ENCODE data around the gene FGFBP3.
"Not testable (repeated sequence)": the region's sequence is repeated elsewhere in the genome, so short reads cannot be mapped to it uniquely, and the experiment has no call there.

Gene FGFBP3

DNA sequence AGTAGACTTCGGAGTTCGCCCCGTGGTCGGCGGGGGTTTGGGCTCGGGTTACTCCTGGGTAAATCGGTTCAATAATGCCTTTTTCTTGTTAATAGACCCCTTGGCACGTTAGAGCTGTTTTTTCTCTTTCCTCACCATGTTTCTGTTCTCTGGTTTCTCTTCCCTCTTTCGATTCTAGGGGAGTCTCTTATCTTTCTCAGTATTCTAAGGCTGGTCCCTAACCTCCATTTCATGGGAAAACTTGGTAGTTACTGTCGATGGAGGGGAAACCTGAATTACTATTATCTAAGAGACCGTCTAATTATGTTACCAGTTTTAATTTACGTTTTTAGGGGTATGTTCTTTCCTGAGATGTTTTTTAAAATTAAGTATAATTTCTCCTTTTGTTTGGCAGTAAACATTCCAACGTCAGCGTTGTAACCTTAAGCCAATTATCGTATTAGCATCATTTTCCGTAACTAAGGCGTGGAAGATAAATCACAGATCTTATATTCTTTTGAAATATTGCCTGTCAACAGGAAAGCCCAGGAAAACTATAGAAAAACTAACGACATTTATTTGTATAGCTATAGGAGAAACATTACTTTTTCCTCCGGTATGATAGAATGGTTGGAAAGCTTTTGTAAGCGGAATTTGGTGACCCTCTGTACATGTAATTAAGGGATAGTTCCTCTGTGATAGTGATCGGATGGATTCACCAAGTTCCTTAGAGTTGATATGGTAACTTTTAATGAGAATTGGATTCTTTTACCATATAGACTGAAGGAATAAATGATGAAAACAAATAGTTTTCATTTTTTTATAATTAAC lies 15.1 kb upstream of the FGFBP3 start:
- peak in 1 of 2 experiments; percentile 18 for DNase-seq (ENCODE audit: low read depth in 1 of 2, low spot score in 1 of 2)
- TF ChIP-seq JUND (IDR thresholded peaks at IDR 0.05; ENCODE audit: low read depth), result no peak
- in situ Hi-C loops (cut with HindIII; ENCODE audit: low pct_unique_long_range_greater_than_20kb, low sequenced_read_pairs), result no loop called here

DNA sequence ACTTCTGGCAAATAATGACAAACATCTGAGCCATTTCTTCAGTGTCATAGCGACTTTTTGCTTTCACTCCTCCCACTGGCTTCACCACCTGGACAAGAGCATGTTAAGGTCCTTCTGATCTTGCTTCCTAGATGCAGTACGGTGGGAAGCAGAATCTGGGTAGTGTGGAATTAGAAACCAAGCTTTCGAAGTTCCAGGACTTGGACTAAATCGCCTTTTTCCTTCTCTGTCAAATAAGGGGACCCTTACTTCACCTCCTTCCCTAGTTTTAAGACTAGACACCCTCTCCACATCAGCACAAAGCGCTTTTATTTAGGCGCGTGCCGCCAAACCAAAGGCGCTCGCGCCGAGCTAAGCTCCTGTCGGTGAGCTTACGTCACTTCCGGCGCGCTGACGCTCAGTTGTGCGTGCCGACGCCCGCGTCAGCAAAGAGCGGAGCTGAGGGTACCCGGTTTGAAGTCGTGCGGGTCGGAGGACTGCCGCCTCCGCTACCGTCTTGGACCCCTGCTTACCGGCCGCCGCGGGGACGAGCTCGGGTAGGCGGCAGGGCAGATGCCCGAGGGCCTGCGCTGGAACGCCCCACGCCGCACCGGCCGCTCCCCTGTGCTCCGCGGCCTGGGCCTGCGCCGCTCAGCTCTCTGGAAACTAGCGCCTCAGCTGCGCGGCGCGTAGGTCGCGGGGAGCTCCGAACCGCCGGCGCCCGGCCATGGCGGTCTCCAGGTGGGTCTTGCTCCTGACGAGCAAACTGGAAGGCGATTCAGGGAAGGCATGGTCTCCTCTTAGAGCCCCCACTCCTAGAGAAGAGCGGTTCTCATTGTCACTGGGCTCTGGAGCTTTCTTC lies 14.3 kb upstream of the FGFBP3 start, which contains the start of gene BTAF1:
Gene BTAF1 (plus strand): TSS at position 400 of the 841 bp plus-strand sequence. CDS start 307 bp downstream, at position 707.
- in situ Hi-C loops (cut with HindIII; ENCODE audit: low pct_unique_long_range_greater_than_20kb, low sequenced_read_pairs), result no loop called here
- peak; percentile 92 to 96 for DNase-seq (ENCODE audit: low read depth in 1 of 2, low spot score in 1 of 2)
- 0 out of 2 replicates have a peak, but pooled peaks have one; percentile 36 for TF ChIP-seq JUND (IDR thresholded peaks at IDR 0.05; ENCODE audit: low read depth)

DNA sequence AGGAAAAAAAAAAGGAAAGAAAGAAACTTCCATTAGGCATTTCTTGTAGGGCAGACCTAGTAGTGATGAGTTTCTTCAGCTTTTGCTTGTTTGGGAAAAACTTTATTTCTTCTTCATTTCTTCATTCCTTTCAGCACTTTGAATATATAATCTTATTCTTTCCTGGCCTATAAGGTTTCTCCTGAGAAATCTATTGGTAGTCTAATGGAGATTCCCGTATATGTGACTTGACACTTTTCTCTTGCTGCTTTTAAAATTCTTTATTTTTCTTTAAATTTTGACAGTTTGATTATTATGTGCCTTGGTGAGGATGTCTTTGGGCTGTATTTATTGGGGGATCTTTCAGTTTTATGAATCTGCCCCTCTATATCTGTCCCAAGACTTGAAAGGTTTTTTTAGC lies 10.4 kb upstream of the FGFBP3 start:
- TF ChIP-seq JUND (IDR thresholded peaks at IDR 0.05; ENCODE audit: low read depth), result no peak
- in situ Hi-C loops (cut with HindIII; ENCODE audit: low pct_unique_long_range_greater_than_20kb, low sequenced_read_pairs), result no loop called here
- no peak for DNase-seq (ENCODE audit: low read depth in 1 of 2, low spot score in 1 of 2)

DNA sequence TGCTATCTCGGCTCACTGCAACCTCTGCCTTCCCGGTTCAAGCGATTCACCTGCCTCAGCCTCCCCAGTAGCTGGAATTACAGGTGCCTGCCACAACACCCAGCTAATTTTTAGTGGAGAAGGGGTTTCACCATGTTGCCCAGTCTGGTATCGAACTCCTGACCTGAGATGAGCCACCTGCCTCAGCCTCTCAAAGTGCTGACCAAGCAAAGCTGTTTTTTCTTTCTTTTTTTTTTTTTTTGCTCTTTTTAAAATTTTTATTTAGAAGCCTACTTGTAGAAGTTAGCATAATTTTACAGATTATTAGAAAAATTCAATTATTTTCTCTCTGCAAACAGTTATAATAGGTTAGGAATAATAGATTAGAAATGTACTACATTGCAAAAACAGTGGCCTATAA lies 1.2 kb upstream of the FGFBP3 start:
- TF ChIP-seq JUND (IDR thresholded peaks at IDR 0.05; ENCODE audit: low read depth), result no peak
- in situ Hi-C loops (cut with HindIII; ENCODE audit: low pct_unique_long_range_greater_than_20kb, low sequenced_read_pairs), result no loop called here
- no peak for DNase-seq (ENCODE audit: low read depth in 1 of 2, low spot score in 1 of 2)

DNA sequence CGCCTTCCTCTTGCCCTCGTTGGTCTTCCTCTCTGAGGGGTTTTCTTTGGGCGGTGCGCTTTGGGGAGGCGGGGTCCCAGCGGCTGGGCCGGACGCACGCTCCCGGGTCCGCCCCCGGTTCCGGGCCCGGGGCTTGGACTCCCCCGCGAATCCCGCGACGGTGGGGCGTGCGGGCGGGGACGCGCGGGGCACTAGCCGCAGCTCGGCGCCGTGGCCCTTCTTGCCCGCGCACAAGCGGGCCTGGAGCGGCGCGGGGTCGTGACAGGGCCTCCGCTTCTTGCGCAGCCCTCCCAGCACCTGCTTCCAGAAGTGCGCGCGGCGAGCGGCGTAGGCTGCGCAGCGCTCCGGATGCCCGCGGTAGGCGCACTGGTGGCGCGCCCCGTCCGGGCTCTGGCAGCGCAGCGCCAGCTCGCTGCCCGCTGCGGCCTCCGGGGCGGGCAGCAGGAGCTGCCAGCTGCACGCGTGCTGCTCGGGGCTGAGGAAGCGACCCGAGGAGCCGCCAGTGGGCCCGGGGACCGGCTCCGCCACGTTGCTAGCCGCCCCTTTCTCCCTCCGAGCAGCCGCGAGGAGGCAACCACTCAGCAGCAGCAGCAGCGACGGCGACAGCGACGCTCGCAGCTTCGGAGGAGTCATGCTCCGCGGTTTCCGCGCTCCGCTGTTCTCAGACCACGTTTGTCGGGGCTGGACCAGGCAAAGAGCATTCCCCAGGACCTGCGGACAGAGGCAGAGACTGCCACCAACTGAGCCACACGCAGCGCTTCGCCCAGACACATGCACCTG lies 759 bp downstream of the FGFBP3 start:
- in situ Hi-C loops (cut with HindIII; ENCODE audit: low pct_unique_long_range_greater_than_20kb, low sequenced_read_pairs), result no loop called here
- peak; percentile 87 to 96 for DNase-seq (ENCODE audit: low read depth in 1 of 2, low spot score in 1 of 2)
- no peak for TF ChIP-seq JUND (IDR thresholded peaks at IDR 0.05; ENCODE audit: low read depth)

DNA sequence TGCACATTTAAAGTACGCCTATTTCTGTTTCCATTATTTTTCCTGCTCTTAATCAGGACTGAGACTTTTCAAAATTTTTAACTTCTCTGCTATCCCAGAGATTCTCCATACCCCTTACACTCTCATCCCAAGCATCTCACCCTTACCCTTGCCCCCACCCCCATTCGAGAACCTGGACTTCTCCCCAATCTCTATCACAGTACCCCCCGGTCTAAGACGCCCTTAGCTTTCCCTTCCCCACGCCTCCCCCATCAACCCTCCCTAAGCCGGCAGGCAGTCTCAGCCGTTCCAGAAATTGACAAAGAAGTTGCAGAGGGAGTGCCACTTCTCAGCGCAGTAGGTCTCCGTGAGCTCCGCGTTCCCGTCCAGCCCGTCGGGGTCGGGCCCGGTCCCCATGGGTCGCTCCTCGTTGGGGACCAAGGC lies 1.4 kb downstream of the FGFBP3 start:
- TF ChIP-seq JUND (IDR thresholded peaks at IDR 0.05; ENCODE audit: low read depth), result no peak
- in situ Hi-C loops (cut with HindIII; ENCODE audit: low pct_unique_long_range_greater_than_20kb, low sequenced_read_pairs), result no loop called here
- peak in 1 of 2 experiments; percentile 42 for DNase-seq (ENCODE audit: low read depth in 1 of 2, low spot score in 1 of 2)

DNA sequence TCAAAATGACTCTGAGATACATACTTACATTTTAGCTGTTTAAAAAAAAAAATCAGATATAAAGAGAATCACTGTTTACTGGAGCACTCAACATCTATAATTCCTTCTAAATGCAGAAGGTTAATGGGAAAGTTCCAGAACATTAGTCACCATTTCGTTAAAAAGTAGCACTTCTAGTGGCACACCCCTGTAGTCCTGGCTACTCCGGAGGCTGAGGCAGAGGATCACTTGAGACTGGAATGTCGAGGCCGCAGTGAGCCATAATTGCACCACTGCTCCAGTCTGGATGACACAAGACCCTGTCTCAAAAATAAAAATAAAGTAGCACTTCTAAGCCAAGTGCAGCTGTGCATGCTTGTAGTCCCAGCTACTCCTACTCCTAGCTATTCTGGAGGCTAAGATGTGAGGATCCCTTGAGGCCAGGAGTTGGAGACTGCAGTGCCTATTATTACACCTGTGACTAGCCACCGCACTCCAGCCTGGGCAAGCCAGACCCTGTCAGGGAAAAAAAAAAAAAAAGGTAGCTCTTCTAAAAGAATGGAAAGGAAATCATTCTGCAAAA lies 2.2 kb downstream of the FGFBP3 start:
- in situ Hi-C loops (cut with HindIII; ENCODE audit: low pct_unique_long_range_greater_than_20kb, low sequenced_read_pairs), result no loop called here

DNA sequence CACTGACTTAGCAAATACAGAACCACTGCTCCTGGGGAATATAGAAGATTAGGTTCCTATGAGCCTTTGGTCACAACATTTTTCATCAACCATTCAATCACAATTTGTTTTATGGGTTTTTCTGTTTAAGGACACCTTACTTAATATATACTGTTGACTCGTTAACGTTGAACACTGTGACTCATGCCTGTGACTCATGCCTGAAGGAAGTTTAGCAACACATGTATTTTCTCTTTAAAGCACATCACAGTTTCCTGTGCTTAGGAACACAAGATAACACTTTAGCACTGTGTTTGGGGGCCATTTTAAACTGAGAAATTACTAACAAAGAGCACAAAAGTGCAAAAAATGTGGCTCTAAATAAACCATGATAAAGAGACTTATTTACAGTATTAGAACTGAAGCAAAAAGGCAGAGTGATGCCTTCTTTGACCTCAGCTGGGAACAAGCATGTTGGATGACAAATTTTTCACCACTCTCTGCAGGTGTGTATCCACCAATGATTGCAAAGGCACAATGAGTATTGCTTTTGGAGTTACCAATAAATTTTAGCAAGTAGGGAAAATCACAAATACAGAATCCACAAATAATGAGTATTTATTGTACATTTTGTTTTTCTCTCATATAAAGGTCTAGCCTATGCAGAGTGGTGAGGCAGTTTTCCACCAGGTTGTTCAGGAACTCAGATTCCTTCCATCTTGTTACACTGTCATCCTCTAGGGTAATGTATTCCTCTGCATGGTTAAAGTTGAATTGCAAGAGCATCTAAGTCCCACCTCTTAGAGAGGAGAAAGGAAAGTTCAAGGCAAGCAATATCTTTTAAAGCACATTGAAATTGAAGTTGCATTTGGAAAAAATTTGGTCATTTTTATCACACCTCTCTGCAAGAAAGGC lies 7.3 kb downstream of the FGFBP3 start:
- in situ Hi-C loops (cut with HindIII; ENCODE audit: low pct_unique_long_range_greater_than_20kb, low sequenced_read_pairs), result no loop called here
- peak; percentile 95 for TF ChIP-seq JUND (IDR thresholded peaks at IDR 0.05; ENCODE audit: low read depth)
- DNase-seq (ENCODE audit: low read depth in 1 of 2, low spot score in 1 of 2), result peak in 1 of 2 experiments; percentile 49

More for the DNA sequence above, 2.2 kb downstream of the FGFBP3 start:
- no peak for TF ChIP-seq JUND (IDR thresholded peaks at IDR 0.05; ENCODE audit: low read depth)
- no peak for DNase-seq (ENCODE audit: low read depth in 1 of 2, low spot score in 1 of 2)

DNA sequence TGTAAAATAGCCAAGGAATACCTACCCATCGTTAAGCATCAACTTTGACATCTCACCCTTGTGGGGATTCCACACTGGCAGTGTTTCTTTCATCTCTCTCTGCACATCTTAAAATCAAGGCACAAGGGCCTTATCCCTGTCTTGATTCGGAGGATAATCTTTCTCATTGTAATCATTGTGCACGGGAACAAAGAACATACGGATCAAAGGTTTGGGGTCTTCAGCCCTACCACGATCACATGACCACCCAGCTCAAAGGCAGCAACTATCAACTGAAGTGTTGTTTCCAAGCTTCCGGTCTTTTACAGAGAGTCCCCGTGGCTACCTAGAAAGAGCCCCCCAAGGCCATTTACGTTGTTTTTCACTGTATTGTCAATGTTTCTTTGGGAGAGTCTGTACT lies 11.9 kb downstream of the FGFBP3 start:
- no peak for DNase-seq (ENCODE audit: low read depth in 1 of 2, low spot score in 1 of 2)
- no peak for TF ChIP-seq JUND (IDR thresholded peaks at IDR 0.05; ENCODE audit: low read depth)
- in situ Hi-C loops (cut with HindIII; ENCODE audit: low pct_unique_long_range_greater_than_20kb, low sequenced_read_pairs), result no loop called here

DNA sequence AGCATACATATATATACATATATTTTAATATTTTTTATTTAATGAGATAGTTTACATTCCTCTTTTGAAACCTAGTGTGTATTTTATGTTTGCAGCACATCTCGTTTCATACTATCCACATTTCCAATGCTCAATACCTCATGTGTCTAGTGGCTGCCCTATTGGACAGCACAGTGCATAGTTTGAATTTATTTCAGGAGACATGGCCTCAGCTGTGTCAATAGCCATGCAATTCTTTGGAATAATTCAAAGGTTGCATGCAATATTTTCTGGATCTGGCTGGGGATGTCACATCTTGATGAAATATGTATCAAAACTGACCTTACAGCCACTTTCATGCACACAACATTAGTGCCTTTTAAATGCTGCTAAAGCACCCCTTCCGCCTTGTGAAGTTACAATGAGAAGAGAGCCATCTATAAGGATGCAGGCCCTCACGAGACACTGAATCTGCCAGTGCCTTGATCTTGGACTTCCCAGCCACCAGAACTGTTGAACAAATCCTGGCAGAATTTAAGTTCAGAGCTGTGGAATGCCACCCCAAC lies 13.0 kb downstream of the FGFBP3 start:
- in situ Hi-C loops (cut with HindIII; ENCODE audit: low pct_unique_long_range_greater_than_20kb, low sequenced_read_pairs), result no loop called here
- DNase-seq (ENCODE audit: low read depth in 1 of 2, low spot score in 1 of 2), result no peak
- TF ChIP-seq JUND (IDR thresholded peaks at IDR 0.05; ENCODE audit: low read depth), result no peak

DNA sequence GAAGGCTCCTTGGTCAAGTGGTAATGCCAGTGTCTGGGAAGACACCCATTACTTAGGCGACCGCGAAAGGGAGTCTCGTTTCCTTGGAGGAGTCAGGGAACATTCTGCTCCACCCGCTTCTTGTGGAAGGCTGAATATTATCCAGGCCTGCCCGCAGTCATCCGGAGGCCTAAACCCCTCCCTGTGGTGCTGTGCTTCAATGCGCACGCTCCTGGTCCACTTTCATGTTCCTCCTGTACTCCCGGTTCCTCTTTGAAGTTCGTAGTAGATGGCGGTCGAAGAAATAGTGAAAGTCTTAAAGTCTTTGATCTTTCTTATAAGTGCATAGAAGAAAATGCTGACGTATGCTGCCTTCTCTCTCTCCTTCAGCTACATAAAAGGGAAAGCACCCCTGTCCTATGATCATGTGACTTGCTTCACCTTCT lies 15.0 kb downstream of the FGFBP3 start:
- in situ Hi-C loops (cut with HindIII; ENCODE audit: low pct_unique_long_range_greater_than_20kb, low sequenced_read_pairs); DNase-seq (ENCODE audit: low read depth in 1 of 2, low spot score in 1 of 2): not testable (repeated sequence)
